Kidney (tissue), 14 donors: ENCODE measurements around the gene TTC27. TPM values are rescaled to one million over a fixed set of nuclear protein-coding genes. Genes with fewer than 3 reads are reported as not detected.

Source experiments
- DNase-seq, 5 donors: peaks; one replicate each; pipeline ENCODE4 v3.0.0-alpha.2; 2013 to 2020
- FAIRE-seq: peaks from 2 replicates; lab custom pipeline; 2012; peaks lifted over from hg19 to GRCh38; lab: Jason Lieb, UNC
- H3K27ac ChIP-seq, 2 donors: one replicate each; pipeline ENCODE4 v1.7.0; 2013; ENCODE audit warnings: low read depth in 2 of 2, low read length in 2 of 2, inconsistent platforms in 1 of 2
- H3K27me3 ChIP-seq: one replicate; pipeline ENCODE4 v1.7.1; 2013; ENCODE audit warnings: low read length, inconsistent platforms; ENCODE audit not compliant: control insufficient read depth, insufficient read depth
- H3K36me3 ChIP-seq, 3 donors: one replicate each; pipeline versions ENCODE4 v1.7.0 to v1.7.1; 2013; ENCODE audit warnings: low read length in 3 of 3, control low read depth in 1 of 3, inconsistent platforms in 1 of 3; ENCODE audit not compliant: insufficient read depth in 3 of 3, control insufficient read depth in 2 of 3
- H3K4me1 ChIP-seq, 3 donors: one replicate each; pipeline versions ENCODE4 v1.7.0 to v1.7.1; 2013; ENCODE audit warnings: low read length in 3 of 3, inconsistent platforms in 1 of 3, low read depth in 1 of 3; ENCODE audit not compliant: control insufficient read depth in 2 of 3, insufficient read depth in 2 of 3
- H3K4me3 ChIP-seq, 3 donors: one replicate each; pipeline versions ENCODE4 v1.7.0 to v1.8.1; 2013; ENCODE audit warnings: low read length in 3 of 3, control low read depth in 1 of 3, inconsistent platforms in 1 of 3
- H3K9ac ChIP-seq, 3 donors: one replicate each; pipeline versions ENCODE4 v1.7.0 to v1.7.1; 2013; ENCODE audit warnings: low read length in 3 of 3, control low read depth in 1 of 3, inconsistent platforms in 1 of 3
- H3K9me3 ChIP-seq, 3 donors: one replicate each; pipeline versions ENCODE4 v1.7.0 to v1.7.1; 2013; ENCODE audit warnings: low read length in 3 of 3, control low read depth in 1 of 3, inconsistent platforms in 1 of 3; ENCODE audit not compliant: control insufficient read depth in 2 of 3, insufficient read depth in 1 of 3
- CTCF ChIP-seq: IDR thresholded peaks from 3 replicates; pipeline ENCODE4 v1.5.1; 2012; ENCODE audit warnings: mild to moderate bottlenecking, moderate library complexity, borderline replicate concordance; ENCODE audit not compliant: insufficient read depth; ENCODE audit errors: extremely low read depth
- intact Hi-C: fragments of 100-400 bp; cut with DNase I; formaldehyde crosslinking; loops from one replicate; pipeline ENCODE4 v1.11.1; 2022
- polyA plus RNA-seq: library from polyadenylated mRNA; stranded (reverse); fragments of 350-450 nt; fragmentation: Illumina TruSeq; extraction: RNeasy Lipid Tissue Mini Kit (QIAGEN cat#74804); gene quantifications from one replicate; pipeline ENCODE4 v1.2.3, GENCODE V29; 2014; ENCODE audit warnings: low read depth, low replicate concordance; ENCODE audit not compliant: insufficient read depth
- total RNA-seq: library from RNA; stranded (reverse); fragmentation: NEBNext Ultra II Directional; extraction: Animal tissue kit (Norgen Biotek cat#: 25700); gene quantifications from one replicate; pipeline ENCODE4 v1.2.1, GENCODE V29; 2021
- donor health status: control.
- donor health status: control.
- donor health status: control.
- donor health status: control.
- donor health status: control.
- donor health status: DM: yes; HTN: yes; CAD: no.
- donor health status: Normal renal cell carcinoma (clear cell type).

The TTC27 gene
- total and polyA plus RNA-seq, 2 donors from 2014 or later, result 8.0 to 19.7 TPM

- Histone ChIP-seq H3K36me3 (no peaks in the 10 kb centered on the region), H3K4me3 (no peak overlapping the region), H3K27me3 (no peaks in the 10 kb centered on the region), H3K9ac (no peak overlapping the region), H3K27ac (no peak overlapping the region), H3K9me3 (no peaks in the 10 kb centered on the region), H3K4me1 (no peaks in the 10 kb centered on the region)
- intact Hi-C loops, result no loop called here
- FAIRE-seq (no peak), DNase-seq (no peak)
- TF ChIP-seq CTCF, result no peak
Observed at GRCh38 chr2:32847734-32848133, 219.9 kb downstream of the TTC27 start.

- FAIRE-seq, result no peak
- Histone ChIP-seq H3K36me3 (no peaks in the 10 kb centered on the region), H3K9me3 (no peaks in the 10 kb centered on the region), H3K4me3 (no peak overlapping the region), H3K9ac (no peak overlapping the region), H3K4me1 (no peaks in the 10 kb centered on the region), H3K27me3 (no peaks in the 10 kb centered on the region), H3K27ac (no peak overlapping the region)
- DNase-seq, result no peak
- TF ChIP-seq CTCF, result no peak
- intact Hi-C loops, result no loop called here
Observed at GRCh38 chr2:32849456-32850194, 221.8 kb downstream of the TTC27 start.

- Histone ChIP-seq H3K9ac (no peak overlapping the region), H3K36me3 (no peaks in the 10 kb centered on the region), H3K9me3 (no peaks in the 10 kb centered on the region), H3K4me3 (no peak overlapping the region), H3K4me1 (no peaks in the 10 kb centered on the region), H3K27me3 (no peaks in the 10 kb centered on the region), H3K27ac (no peak overlapping the region)
- no peak for DNase-seq
- TF ChIP-seq CTCF, result no peak
- intact Hi-C loops, result no loop called here
- FAIRE-seq, result no peak
Observed at GRCh38 chr2:32851777-32852439, 224.1 kb downstream of the TTC27 start.
